GM06990 (cell line): Measurements from ENCODE around the gene SLC8A3.

ENCODE experiments used
- DNase-seq: peaks from one replicate; pipeline ENCODE4 v3.0.0-alpha.2; 2011; ENCODE audit not compliant: insufficient read length; ENCODE audit errors: extremely low read depth
- H3K27me3 ChIP-seq: replicated peaks from 2 replicates; pipeline ENCODE4 v1.6.0; 2011; ENCODE audit warnings: low read length; ENCODE audit not compliant: control insufficient read depth, insufficient read depth
- H3K36me3 ChIP-seq: 2 replicates; pipeline ENCODE4 v1.5.1; 2011; ENCODE audit warnings: low read length; ENCODE audit not compliant: control insufficient read depth, insufficient read depth
- H3K4me3 ChIP-seq: replicated peaks from 2 replicates; pipeline ENCODE4 v1.5.1; 2011; ENCODE audit warnings: low read depth, mild to moderate bottlenecking, control low read depth, low read length
- TF ChIP-seq, protein P1 (sequence below): IDR thresholded peaks from 2 replicates; pipeline ENCODE4 v1.5.1; 2011; ENCODE audit warnings: low read length, control low read depth, mild to moderate bottlenecking, inconsistent platforms; ENCODE audit not compliant: insufficient read depth, poor library complexity, severe bottlenecking

The SLC8A3 gene

DNA sequence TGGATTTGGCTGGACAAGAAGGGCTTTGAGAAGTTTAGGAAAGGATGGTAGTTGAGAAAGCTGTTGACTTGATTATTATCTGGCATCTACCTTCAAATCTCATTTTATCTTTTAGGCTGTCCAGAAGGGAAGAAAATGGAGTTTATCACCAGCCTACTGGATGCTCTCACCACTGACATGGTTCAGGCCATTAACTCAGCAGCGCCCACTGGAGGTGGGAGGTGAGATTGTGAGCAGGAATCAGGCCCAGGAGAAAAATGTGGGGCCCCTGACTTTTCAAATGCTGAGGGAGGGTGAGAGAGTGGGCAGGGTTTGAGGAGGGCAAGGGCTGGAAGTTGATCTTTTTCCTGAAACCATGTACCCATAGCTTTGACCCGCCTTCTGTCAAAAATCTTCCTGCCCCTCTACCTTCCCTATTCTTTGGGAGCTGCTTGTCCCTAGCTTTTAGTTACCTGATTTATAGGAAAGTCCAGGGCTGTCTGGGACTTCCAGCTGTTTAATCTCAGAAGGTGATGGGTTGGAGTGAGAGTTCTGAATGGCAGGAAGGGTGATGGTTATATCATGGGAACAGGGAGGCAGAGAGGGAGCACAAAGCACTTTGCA is 175.4 kb downstream of the SLC8A3 start:
- Histone ChIP-seq H3K4me3 (no peak overlapping the region), H3K27me3 (no peaks in the 10 kb centered on the region), H3K36me3 (no peaks in the 10 kb centered on the region)
- no peak for DNase-seq
- TF ChIP-seq, protein P1, sequence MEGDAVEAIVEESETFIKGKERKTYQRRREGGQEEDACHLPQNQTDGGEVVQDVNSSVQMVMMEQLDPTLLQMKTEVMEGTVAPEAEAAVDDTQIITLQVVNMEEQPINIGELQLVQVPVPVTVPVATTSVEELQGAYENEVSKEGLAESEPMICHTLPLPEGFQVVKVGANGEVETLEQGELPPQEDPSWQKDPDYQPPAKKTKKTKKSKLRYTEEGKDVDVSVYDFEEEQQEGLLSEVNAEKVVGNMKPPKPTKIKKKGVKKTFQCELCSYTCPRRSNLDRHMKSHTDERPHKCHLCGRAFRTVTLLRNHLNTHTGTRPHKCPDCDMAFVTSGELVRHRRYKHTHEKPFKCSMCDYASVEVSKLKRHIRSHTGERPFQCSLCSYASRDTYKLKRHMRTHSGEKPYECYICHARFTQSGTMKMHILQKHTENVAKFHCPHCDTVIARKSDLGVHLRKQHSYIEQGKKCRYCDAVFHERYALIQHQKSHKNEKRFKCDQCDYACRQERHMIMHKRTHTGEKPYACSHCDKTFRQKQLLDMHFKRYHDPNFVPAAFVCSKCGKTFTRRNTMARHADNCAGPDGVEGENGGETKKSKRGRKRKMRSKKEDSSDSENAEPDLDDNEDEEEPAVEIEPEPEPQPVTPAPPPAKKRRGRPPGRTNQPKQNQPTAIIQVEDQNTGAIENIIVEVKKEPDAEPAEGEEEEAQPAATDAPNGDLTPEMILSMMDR: peak; percentile 96

DNA sequence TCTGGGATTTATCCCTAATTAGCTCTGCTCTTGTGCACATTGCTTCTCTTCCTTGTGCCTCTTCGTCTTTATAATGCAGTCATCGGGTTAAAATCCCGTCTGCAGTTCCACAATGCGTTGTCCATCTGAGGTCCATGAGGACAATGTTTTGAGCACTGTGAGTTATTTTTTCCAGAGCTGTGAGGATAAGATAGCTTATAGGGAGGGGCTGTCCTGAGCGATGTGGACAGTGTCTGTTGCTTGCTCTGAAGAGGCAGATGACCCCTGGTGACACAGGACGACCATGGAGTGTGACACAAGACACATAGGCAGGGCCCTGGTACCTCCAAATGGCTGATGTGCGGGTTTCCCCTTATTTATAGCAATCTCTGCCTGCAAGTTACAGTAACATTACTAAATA is 177.0 kb downstream of the SLC8A3 start:
- DNase-seq: no peak
- no peaks in the 10 kb centered on the region for H3K27me3 ChIP-seq
- H3K36me3 ChIP-seq: no peaks in the 10 kb centered on the region
- no peak overlapping the region for H3K4me3 ChIP-seq
- TF ChIP-seq, protein P1: no peak

DNA sequence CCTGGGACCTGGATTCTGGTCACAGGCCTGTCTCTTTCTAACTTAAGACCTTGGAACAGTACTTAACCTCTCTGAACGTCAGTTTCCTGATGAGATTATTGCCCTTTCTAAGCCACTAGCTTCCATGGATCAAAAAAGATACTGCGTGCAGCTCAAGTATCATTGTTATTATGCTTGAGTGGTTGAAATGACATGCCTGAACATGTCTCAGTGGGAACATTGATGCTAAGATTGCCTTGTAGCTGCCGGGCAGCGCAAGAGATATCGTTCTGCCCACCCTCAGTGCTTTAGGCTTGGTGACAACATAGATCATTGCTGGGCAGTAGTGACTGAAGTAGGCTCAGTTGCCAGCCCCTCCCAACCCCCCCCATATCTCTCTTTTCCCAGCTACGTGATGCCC is 177.7 kb downstream of the SLC8A3 start:
- no peak for DNase-seq
- Histone ChIP-seq H3K27me3 (no peaks in the 10 kb centered on the region), H3K4me3 (no peak overlapping the region), H3K36me3 (no peaks in the 10 kb centered on the region)
- TF ChIP-seq, protein P1: no peak

DNA sequence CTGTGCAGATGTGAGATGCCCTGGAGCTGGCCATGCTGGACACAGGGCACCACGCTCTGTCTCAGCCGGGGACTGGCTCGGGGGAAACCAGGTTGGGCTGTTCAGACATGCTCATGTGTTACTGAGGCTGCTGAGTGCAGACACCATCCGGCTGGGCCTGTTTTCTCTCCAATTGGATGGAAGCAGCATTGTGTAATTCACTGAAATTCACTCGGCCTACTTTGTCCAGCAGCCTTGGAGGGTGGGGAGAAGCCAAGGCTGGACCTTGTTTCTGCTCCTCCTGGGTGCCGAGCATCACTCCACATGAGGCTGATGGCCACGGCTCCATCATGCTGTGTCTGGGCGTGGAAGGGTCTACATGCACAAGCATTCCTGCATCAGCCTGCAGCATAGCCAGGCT is 178.8 kb downstream of the SLC8A3 start:
- H3K36me3 ChIP-seq: no peaks in the 10 kb centered on the region
- no peak overlapping the region for H3K4me3 ChIP-seq
- TF ChIP-seq, protein P1: no peak

DNA sequence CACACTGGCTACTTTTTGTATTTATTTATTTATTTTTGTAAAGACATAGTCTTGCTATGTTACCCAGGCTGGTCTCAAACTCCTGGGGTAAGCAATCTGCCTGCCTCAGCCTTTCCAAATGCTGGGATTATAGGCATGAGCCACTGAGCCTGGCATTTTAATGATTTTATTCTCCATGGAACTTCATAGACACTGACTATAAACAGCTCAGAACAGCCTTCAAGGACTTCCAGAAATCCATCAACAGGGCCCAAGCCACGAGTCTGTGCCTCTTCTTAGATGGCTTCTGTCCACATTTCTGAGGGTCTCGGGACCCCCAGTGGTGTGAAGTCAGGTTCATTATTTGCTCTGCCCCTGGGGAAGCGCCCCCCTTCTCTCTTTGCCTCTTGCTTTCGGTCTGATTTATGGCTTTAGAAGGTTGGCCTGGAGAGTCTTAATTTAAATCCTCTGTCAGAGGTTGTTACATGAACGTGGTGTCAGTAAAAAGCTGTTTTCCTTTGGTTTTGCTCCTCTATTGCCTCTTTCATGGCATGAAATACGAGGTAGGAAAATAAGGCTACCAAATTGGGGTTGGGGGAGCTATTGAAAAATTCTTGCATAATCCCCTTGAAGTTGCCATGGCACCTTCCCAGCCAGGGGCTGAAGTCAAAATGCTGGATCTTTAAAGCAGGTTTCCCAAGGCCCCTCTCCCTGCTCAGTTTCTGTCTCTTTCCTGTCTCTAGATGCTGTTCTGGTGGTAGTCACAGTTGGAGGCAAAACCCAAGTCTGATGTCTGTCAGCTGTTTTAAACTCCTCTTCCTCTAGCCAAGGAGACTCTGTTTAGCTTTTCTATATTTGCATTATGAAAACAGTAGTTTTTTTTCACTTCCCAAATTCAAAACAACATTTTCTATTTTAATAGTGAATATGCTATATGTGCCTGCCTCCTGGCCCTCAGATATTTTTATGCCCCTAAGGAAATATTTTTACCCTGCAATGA is 180.2 kb downstream of the SLC8A3 start:
- Histone ChIP-seq H3K4me3 (no peak overlapping the region), H3K36me3 (no peaks in the 10 kb centered on the region), H3K27me3 (no peaks in the 10 kb centered on the region)
- TF ChIP-seq, protein P1: no peak
- DNase-seq: no peak

More for the DNA sequence above, 178.8 kb downstream of the SLC8A3 start:
- DNase-seq: no peak
- H3K27me3 ChIP-seq: no peaks in the 10 kb centered on the region
